Loucy (cell line): ENCODE data around the gene VPS52.

Source experiments
- H2AFZ ChIP-seq: fragments of 200-600 bp; sonication (generic); 2 replicates; pipeline ENCODE4 v1.6.0; 2016; ENCODE audit warnings: antibody characterized with exemption, mild to moderate bottlenecking, low read length, moderate library complexity
- H3F3A ChIP-seq: fragments of 200-600 bp; 2 replicates; pipeline ENCODE4 v1.6.0; 2016; ENCODE audit warnings: antibody characterized with exemption, low read depth, mild to moderate bottlenecking
- H3K27me3 ChIP-seq: fragments of 200-600 bp; sonication (generic); 2 replicates; pipeline ENCODE4 v1.6.1; 2014; ENCODE audit warnings: low read length, mild to moderate bottlenecking; ENCODE audit not compliant: insufficient read depth, poor library complexity, severe bottlenecking
- H3K36me3 ChIP-seq: fragments of 200-600 bp; sonication (generic); 2 replicates; pipeline ENCODE4 v1.6.1; 2016; ENCODE audit warnings: low read length; ENCODE audit not compliant: insufficient read depth
- H3K4me1 ChIP-seq: fragments of 200-600 bp; sonication (generic); 2 replicates; pipeline ENCODE4 v1.5.1; 2014; ENCODE audit warnings: low read length, mild to moderate bottlenecking; ENCODE audit not compliant: insufficient read depth, poor library complexity, severe bottlenecking
- H3K4me2 ChIP-seq: fragments of 200-600 bp; sonication (generic); 2 replicates; pipeline ENCODE4 v1.6.0; 2014; ENCODE audit warnings: antibody characterized with exemption, low read length, low read depth, mild to moderate bottlenecking; ENCODE audit not compliant: poor library complexity, severe bottlenecking
- H3K4me3 ChIP-seq: fragments of 200-600 bp; sonication (generic); 2 replicates; pipeline ENCODE4 v1.5.1; 2014; ENCODE audit warnings: low read length, mild to moderate bottlenecking, mixed read lengths; ENCODE audit not compliant: poor library complexity, severe bottlenecking
- H3K79me2 ChIP-seq: fragments of 200-600 bp; sonication (generic); 2 replicates; pipeline ENCODE4 v1.6.1; 2014; ENCODE audit warnings: low read length; ENCODE audit not compliant: insufficient read depth
- H3K9ac ChIP-seq: fragments of 200-600 bp; sonication (generic); 2 replicates; pipeline ENCODE4 v1.6.0; 2014; ENCODE audit warnings: mild to moderate bottlenecking, low read depth, low read length, moderate library complexity; ENCODE audit not compliant: poor library complexity, severe bottlenecking
- H3K9me2 ChIP-seq: fragments of 200-600 bp; sonication (generic); replicated peaks from 2 replicates; pipeline ENCODE4 v1.6.1; 2016; ENCODE audit warnings: low read depth, low read length, mixed read lengths
- H3K9me3 ChIP-seq: fragments of 200-600 bp; sonication (generic); 2 replicates; pipeline ENCODE4 v1.6.1; 2014; ENCODE audit warnings: mild to moderate bottlenecking, antibody characterized with exemption, low read length, low read depth; ENCODE audit not compliant: insufficient read depth
- H4K20me1 ChIP-seq: fragments of 200-600 bp; sonication (generic); 2 replicates; pipeline ENCODE4 v1.6.0; 2014; ENCODE audit warnings: antibody characterized with exemption, low read length, mild to moderate bottlenecking; ENCODE audit not compliant: insufficient read depth, poor library complexity, severe bottlenecking
- CTCF ChIP-seq: fragments of 200-600 bp; sonication (generic); conservative IDR thresholded peaks from 2 replicates; pipeline ENCODE4 v1.5.1; 2014; ENCODE audit warnings: mild to moderate bottlenecking, antibody characterized with exemption, low read length
- EZH2phosphoT487 ChIP-seq: fragments of 200-600 bp; IDR thresholded peaks from 2 replicates; pipeline ENCODE4 v1.6.1; 2018; ENCODE audit warnings: antibody characterized with exemption, mild to moderate bottlenecking, moderate library complexity, borderline replicate concordance

Gene VPS52

GRCh38 chr6:33212857-33213165 is 58.9 kb downstream of the VPS52 start:
- no peak overlapping the region for H3K4me2 ChIP-seq

DNA sequence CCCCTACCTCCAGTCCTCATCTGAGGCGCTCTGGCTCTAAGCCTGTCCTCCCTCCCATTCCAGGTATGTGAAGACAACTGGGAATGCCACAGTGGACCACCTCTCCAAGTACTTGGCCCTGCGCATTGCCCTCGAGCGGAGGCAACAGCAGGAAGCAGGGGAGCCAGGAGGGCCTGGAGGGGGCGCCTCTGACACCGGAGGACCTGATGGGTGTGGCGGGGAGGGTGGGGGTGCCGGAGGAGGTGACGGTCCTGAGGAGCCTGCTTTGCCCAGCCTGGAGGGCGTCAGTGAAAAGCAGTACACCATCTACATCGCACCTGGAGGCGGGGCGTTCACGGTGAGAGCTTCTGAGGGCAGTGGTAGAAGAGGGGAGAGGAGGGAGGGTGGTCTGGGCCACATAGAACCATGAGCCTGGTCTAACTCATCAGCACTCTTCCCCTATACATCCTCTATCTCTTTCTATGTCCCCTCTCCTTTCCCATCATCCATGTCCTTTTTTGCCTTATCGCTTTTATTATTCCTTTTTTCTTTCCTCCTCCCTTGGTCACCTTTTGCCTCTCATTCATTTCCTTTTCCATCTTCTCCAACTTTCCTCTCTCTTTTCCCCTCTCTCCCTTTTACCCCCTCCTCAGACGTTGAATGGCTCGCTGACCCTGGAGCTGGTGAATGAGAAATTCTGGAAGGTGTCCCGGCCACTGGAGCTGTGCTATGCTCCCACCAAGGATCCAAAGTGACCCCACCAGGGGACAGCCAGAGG is 59.8 kb downstream of the VPS52 start:
- Histone ChIP-seq H3K4me2 (no peak overlapping the region), H3K27me3 (no peaks in the 10 kb centered on the region), H4K20me1 (no peaks in the 10 kb centered on the region), H3K79me2 (peaks cover 12% of the 10 kb centered on the region; the same call in 1 of the 2 replicates), H3K9ac (no peak overlapping the region), H3F3A (no peaks in the 10 kb centered on the region), H3K4me3 (no peak overlapping the region), H3K36me3 (no peaks in the 10 kb centered on the region), H2AFZ (no peak overlapping the region), H3K9me2 (no peaks in the 10 kb centered on the region), H3K4me1 (peaks cover 13% of the 10 kb centered on the region), H3K9me3 (no peaks in the 10 kb centered on the region)
- TF ChIP-seq CTCF (0 out of 2 replicates have a peak, but pooled peaks have one; percentile 15), EZH2phosphoT487 (no peak)

More at GRCh38 chr6:33212857-33213165, 58.9 kb downstream of the VPS52 start:
- H3K27me3 ChIP-seq: no peaks in the 10 kb centered on the region
- H3K36me3 ChIP-seq: no peaks in the 10 kb centered on the region
- H3K4me3 ChIP-seq: no peak overlapping the region
- peaks cover 10% of the 10 kb centered on the region for H3K4me1 ChIP-seq
- H3K79me2 ChIP-seq: peaks cover 9% of the 10 kb centered on the region; the same call in 1 of the 2 replicates
- no peaks in the 10 kb centered on the region for H3F3A ChIP-seq
- TF ChIP-seq CTCF (no peak), EZH2phosphoT487 (no peak)
- H2AFZ ChIP-seq: no peak overlapping the region
- no peaks in the 10 kb centered on the region for H4K20me1 ChIP-seq
- H3K9ac ChIP-seq: no peak overlapping the region
- no peaks in the 10 kb centered on the region for H3K9me2 ChIP-seq
- H3K9me3 ChIP-seq: no peaks in the 10 kb centered on the region

GRCh38 chr6:33211136-33211535 is 60.5 kb downstream of the VPS52 start:
- no peaks in the 10 kb centered on the region for H3F3A ChIP-seq
- no peak overlapping the region for H3K9ac ChIP-seq
- H3K4me1 ChIP-seq: peaks cover 13% of the 10 kb centered on the region
- no peak overlapping the region for H2AFZ ChIP-seq
- TF ChIP-seq CTCF (no peak), EZH2phosphoT487 (no peak)
- H3K27me3 ChIP-seq: no peaks in the 10 kb centered on the region
- no peaks in the 10 kb centered on the region for H3K9me3 ChIP-seq
- H4K20me1 ChIP-seq: no peaks in the 10 kb centered on the region
- no peaks in the 10 kb centered on the region for H3K9me2 ChIP-seq
- no peaks in the 10 kb centered on the region for H3K36me3 ChIP-seq
- H3K4me3 ChIP-seq: no peak overlapping the region
- H3K4me2 ChIP-seq: no peak overlapping the region
- peaks cover 12% of the 10 kb centered on the region; the same call in 1 of the 2 replicates for H3K79me2 ChIP-seq
